IMR-90 (cell line): ENCODE measurements around the gene KLHL29. TPM values are rescaled to one million over a fixed set of nuclear protein-coding genes. Genes with fewer than 3 reads are reported as not detected.

Experiments
- ATAC-seq: fragments of 200-7000 bp; cut with Tn5 transposase; 2 replicates; pipeline ENCODE4 v1.9.1; 2020; ENCODE audit warnings: low read depth, mild to moderate bottlenecking, moderate library complexity
- BruUV-seq: library from RNA; stranded (reverse); fragments of 400-500 nt; replicated peaks from 2 replicates; lab custom pipeline; 2021; lab: Mats Ljungman, UMichigan
- CTCF ChIA-PET: fragments of 300-600 bp; formaldehyde crosslinking; extraction: SDS; loops from one replicate; lab custom pipeline; 2021; ENCODE audit warnings: antibody characterized with exemption; lab: Yijun Ruan, JAX
- POLR2A ChIA-PET: fragments of 300-600 bp; sonication (Branson Sonifier 250); formaldehyde crosslinking; loops from one replicate; lab custom pipeline; 2022; ENCODE audit warnings: antibody characterized with exemption; ENCODE audit not compliant: unreplicated experiment; lab: Charles Lee
- DNase-seq: peaks from one replicate; pipeline ENCODE4 v3.0.0; 2013
- H2AFZ ChIP-seq: replicated peaks from 2 replicates; pipeline ENCODE3; 2013; ENCODE audit warnings: low read length, mild to moderate bottlenecking; ENCODE audit not compliant: poor library complexity
- H2AK5ac ChIP-seq: 2 replicates; pipeline ENCODE4 v1.6.1; 2013; ENCODE audit warnings: low read depth, low read length, inconsistent platforms
- H2AK9ac ChIP-seq: replicated peaks from 2 replicates; pipeline ENCODE3; 2013; ENCODE audit warnings: mild to moderate bottlenecking, low read depth, low read length, moderate library complexity; ENCODE audit not compliant: poor library complexity
- H2BK120ac ChIP-seq: 2 replicates; pipeline ENCODE4 v1.6.1; 2013; ENCODE audit warnings: low read depth, low read length, inconsistent platforms
- H2BK15ac ChIP-seq: 3 replicates; pipeline ENCODE4 v1.6.1; 2013; ENCODE audit warnings: low read depth, low read length, inconsistent platforms
- H2BK20ac ChIP-seq: 2 replicates; pipeline ENCODE4 v1.6.1; 2013; ENCODE audit warnings: low read depth, mild to moderate bottlenecking, inconsistent platforms, low read length, moderate library complexity
- H2BK5ac ChIP-seq: 2 replicates; pipeline ENCODE4 v1.6.1; 2013; ENCODE audit warnings: mild to moderate bottlenecking, low read depth, low read length, inconsistent platforms; ENCODE audit not compliant: poor library complexity, severe bottlenecking
- H3K14ac ChIP-seq: replicated peaks from 2 replicates; pipeline ENCODE4 v1.6.1; 2013; ENCODE audit warnings: low read depth, low read length, inconsistent platforms
- H3K18ac ChIP-seq: 2 replicates; pipeline ENCODE4 v1.6.1; 2013; ENCODE audit warnings: low read depth, low read length, control low read depth
- H3K23ac ChIP-seq: 2 replicates; pipeline ENCODE4 v1.6.1; 2013; ENCODE audit warnings: low read depth, low read length, inconsistent platforms
- H3K27ac ChIP-seq: 2 replicates; pipeline ENCODE4 v1.5.1; 2013; ENCODE audit warnings: mild to moderate bottlenecking, control low read depth, low read length; ENCODE audit not compliant: insufficient read depth
- H3K27me3 ChIP-seq: 2 replicates; pipeline ENCODE4 v1.6.1; 2013; ENCODE audit warnings: low read length; ENCODE audit not compliant: control insufficient read depth, insufficient read depth
- H3K36me3 ChIP-seq: 2 replicates; pipeline ENCODE4 v1.6.1; 2013; ENCODE audit warnings: low read length, mixed read lengths; ENCODE audit not compliant: control insufficient read depth, insufficient read depth
- H3K4ac ChIP-seq: 2 replicates; pipeline ENCODE4 v1.6.1; 2013; ENCODE audit warnings: low read depth, low read length, inconsistent platforms
- H3K4me1 ChIP-seq: 2 replicates; pipeline ENCODE4 v1.6.1; 2013; ENCODE audit warnings: low read length, mixed read lengths; ENCODE audit not compliant: control insufficient read depth, insufficient read depth
- H3K4me2 ChIP-seq: 2 replicates; pipeline ENCODE4 v1.6.1; 2013; ENCODE audit warnings: low read depth, mild to moderate bottlenecking, control low read depth, low read length, moderate library complexity
- H3K4me3 ChIP-seq: 2 replicates; pipeline ENCODE4 v1.5.1; 2013; ENCODE audit warnings: low read depth, mild to moderate bottlenecking, control low read depth, low read length, moderate library complexity; ENCODE audit not compliant: insufficient read depth
- H3K56ac ChIP-seq: 2 replicates; pipeline ENCODE4 v1.6.1; 2013; ENCODE audit warnings: low read length, inconsistent platforms; ENCODE audit not compliant: insufficient read depth; ENCODE audit errors: extremely low read depth
- H3K79me1 ChIP-seq, 2 experiments: 2 replicates each; pipeline ENCODE4 v1.6.1; 2013; ENCODE audit warnings: low read length in 2 of 2, inconsistent platforms in 1 of 2, low read depth in 1 of 2
- H3K9ac ChIP-seq: 2 replicates; pipeline ENCODE4 v1.6.1; 2013; ENCODE audit warnings: low read depth, low read length, control low read depth
- H3K9me1 ChIP-seq: 2 replicates; pipeline ENCODE4 v1.6.1; 2013; ENCODE audit warnings: low read length, inconsistent platforms; ENCODE audit not compliant: insufficient read depth
- H3K9me3 ChIP-seq: 2 replicates; pipeline ENCODE4 v1.6.1; 2013; ENCODE audit warnings: low read length; ENCODE audit not compliant: control insufficient read depth, insufficient read depth
- H4K20me1 ChIP-seq: 2 replicates; pipeline ENCODE4 v1.6.1; 2013; ENCODE audit warnings: low read length, inconsistent platforms; ENCODE audit not compliant: insufficient read depth
- H4K5ac ChIP-seq: 2 replicates; pipeline ENCODE4 v1.6.1; 2013; ENCODE audit warnings: mild to moderate bottlenecking, low read depth, low read length, control low read depth
- H4K8ac ChIP-seq, 2 experiments: 2 replicates each; pipeline ENCODE4 v1.6.1; 2013; ENCODE audit warnings: low read depth in 2 of 2, low read length in 2 of 2, control low read depth in 1 of 2, inconsistent platforms in 1 of 2
- H4K91ac ChIP-seq: 2 replicates; pipeline ENCODE4 v1.6.1; 2013; ENCODE audit warnings: low read depth, low read length, inconsistent platforms; ENCODE audit not compliant: insufficient read depth
- BHLHE40 ChIP-seq: fragments of 150-350 bp; IDR thresholded peaks from 2 replicates; pipeline ENCODE4 v1.6.1; 2016; ENCODE audit warnings: mild to moderate bottlenecking, low read depth, low read length
- CTCF ChIP-seq: conservative IDR thresholded peaks from 2 replicates; pipeline ENCODE4 v1.5.1; 2012; ENCODE audit warnings: mild to moderate bottlenecking, low read depth, low read length, improper control_type of control experiment
- MAFK ChIP-seq: IDR thresholded peaks from 2 replicates; pipeline ENCODE4 v1.6.1; 2012; ENCODE audit warnings: low read depth, low read length, improper control_type of control experiment
- MAZ ChIP-seq: IDR thresholded peaks from 2 replicates; pipeline ENCODE4 v1.6.1; 2012; ENCODE audit warnings: low read depth, mild to moderate bottlenecking, low read length, improper control_type of control experiment, moderate library complexity, borderline replicate concordance
- NFE2L2 ChIP-seq: fragments of 150-350 bp; IDR thresholded peaks from 2 replicates; pipeline ENCODE4 v1.6.1; 2016; ENCODE audit warnings: low read depth, mild to moderate bottlenecking, low read length
- POLR2A ChIP-seq: IDR thresholded peaks from 2 replicates; pipeline ENCODE4 v1.6.1; 2012; ENCODE audit warnings: mild to moderate bottlenecking, low read depth, low read length
- RAD21 ChIP-seq: IDR thresholded peaks from 2 replicates; pipeline ENCODE4 v1.6.1; 2012; ENCODE audit warnings: low read length, improper control_type of control experiment
- SMC3 ChIP-seq: fragments of 150-350 bp; IDR thresholded peaks from 2 replicates; pipeline ENCODE4 v1.6.1; 2016; ENCODE audit warnings: low read depth, mild to moderate bottlenecking, antibody characterized with exemption, low read length, moderate library complexity
- USF2 ChIP-seq: fragments of 150-350 bp; IDR thresholded peaks from 2 replicates; pipeline ENCODE4 v1.6.1; 2017; ENCODE audit warnings: mild to moderate bottlenecking, antibody characterized with exemption, low read length, low read depth
- WGBS, 2 experiments: methylation state at CpG; one replicate each; pipeline versions ENCODE4 v1.1.5 to v1.1.7; 2013; ENCODE audit warnings: missing lambda C conversion rate in 2 of 2; ENCODE audit not compliant: insufficient read length in 1 of 2; ENCODE audit errors: extremely low coverage in 2 of 2; 5-methylcytosine and 5-hydroxymethylcytosine counted together
- dilution Hi-C: fragments of 300-500 bp; cut with HindIII; formaldehyde crosslinking; loops from one replicate; pipeline ENCODE4 v1.14.3; 2018; ENCODE audit warnings: low sequenced_read_pairs; ENCODE audit not compliant: unreplicated experiment
- in situ Hi-C: fragments of 300-500 bp; cut with MboI; formaldehyde crosslinking; loops from 3 replicates; pipeline ENCODE4 v1.14.3; 2019; ENCODE audit warnings: low sequenced_read_pairs, inconsistent platforms, mixed read lengths
- intact Hi-C: fragments of 100-400 bp; cut with micrococcal nuclease; formaldehyde crosslinking; loops from 2 replicates; pipeline ENCODE4 v1.10.0; 2022
- polyA plus RNA-seq, 3 experiments: library from polyadenylated mRNA; depleted of rRNA; stranded (reverse); fragments of >200 nt; gene quantifications; 2 replicates each; pipeline ENCODE4 v1.2.3, GENCODE V29; 2012; ENCODE audit warnings: low replicate concordance in 1 of 3
- total RNA-seq: library from RNA; depleted of rRNA; stranded (reverse); fragments of >200 nt; gene quantifications from 2 replicates; pipeline ENCODE4 v1.2.3, GENCODE V29; 2012

The KLHL29 gene
- total and polyA plus RNA-seq, 2 of the 4 experiments (the other 2 are of a cell fraction), result 2.0 to 8.0 TPM

- Histone ChIP-seq H4K8ac (no peak overlapping the region), H3K9me3 (no peaks in the 10 kb centered on the region), H3K18ac (no peak overlapping the region), H3K4ac (no peak overlapping the region), H2BK120ac (no peak overlapping the region), H2BK15ac (no peak overlapping the region), H4K20me1 (no peaks in the 10 kb centered on the region), H3K23ac (no peak overlapping the region), H2AK9ac (no peak overlapping the region), H2BK20ac (no peak overlapping the region), H3K4me3 (no peak overlapping the region), H3K27me3 (peaks cover 18% of the 10 kb centered on the region), H3K27ac (no peak overlapping the region), H3K9ac (no peak overlapping the region), H2AFZ (peak overlapping the region; percentile 84), H3K4me2 (no peak overlapping the region; the same call in 1 of the 2 replicates), H2AK5ac (no peak overlapping the region), H3K56ac (no peak overlapping the region), H3K9me1 (no peaks in the 10 kb centered on the region), H2BK5ac (no peak overlapping the region), H3K14ac (no peak overlapping the region), H3K79me1 (no peaks in the 10 kb centered on the region), H4K5ac (no peak overlapping the region), H4K91ac (no peak overlapping the region), H3K4me1 (no peaks in the 10 kb centered on the region), H3K36me3 (no peaks in the 10 kb centered on the region)
- ATAC-seq (peak; percentile 99), DNase-seq (peak; percentile 66)
- dilution Hi-C loops (no loop called here), in situ Hi-C loops (no loop called here), intact Hi-C loops (loop anchor here (1.0 kb wide), 2 partner anchors 109 to 152 kb away; no protein-coding TSS in a partner anchor)
- CTCF ChIA-PET, result interaction anchor here (0.6 kb wide), 1 partner anchor 12 kb away, joined by 6 read pairs; no protein-coding TSS in a partner anchor
- BruUV-seq, result no TSS peak
- TF ChIP-seq CTCF, result peak; percentile 82
- TF ChIP-seq USF2, result no peak
- TF ChIP-seq MAZ, result peak; percentile 46; the same call in 1 of the 2 replicates
- TF ChIP-seq MAFK, result no peak
- TF ChIP-seq POLR2A, result no peak
- TF ChIP-seq RAD21, result peak; percentile 80
- TF ChIP-seq BHLHE40, result no peak
- TF ChIP-seq SMC3, result peak; percentile 67
- no peak for TF ChIP-seq NFE2L2
- WGBS, 2 experiments, result 57% methylated on average over 13 of the region's 37 CpGs; no CpG with 5 or more reads in 1 of the 2 experiments
- POLR2A ChIA-PET, result no interaction called here
Observed at GRCh38 chr2:23351388-23352141, 33.4 kb upstream of the KLHL29 start.
